HG02798 (cell line): ENCODE data around the gene GNB2.
"Not testable (repeated sequence)": the region's sequence is repeated elsewhere in the genome, so short reads cannot be mapped to it uniquely, and the experiment has no call there.

ENCODE experiments used
- ATAC-seq: cut with Tn5 transposase; IDR thresholded peaks from one replicate; pipeline ENCODE4 v1.9.1; 2021; ENCODE audit warnings: mild to moderate bottlenecking; ENCODE audit not compliant: unreplicated experiment, poor library complexity

GNB2 gene

GRCh38 chr7:100662194-100662776, 11.3 kb upstream of the GNB2 start:
- ATAC-seq, result not testable (repeated sequence)

GRCh38 chr7:100665168-100665726, 8.3 kb upstream of the GNB2 start:
- ATAC-seq, result no peak

GRCh38 chr7:100667331-100668068, 6.0 kb upstream of the GNB2 start:
- ATAC-seq, result no peak

- no peak for ATAC-seq
Measured at GRCh38 chr7:100668069-100668449, 5.5 kb upstream of the GNB2 start.

GRCh38 chr7:100669106-100669505, 4.4 kb upstream of the GNB2 start:
- ATAC-seq, result not testable (repeated sequence)

GRCh38 chr7:100670074-100670473, 3.5 kb upstream of the GNB2 start:
- ATAC-seq, result no peak

GRCh38 chr7:100671353-100672327, 1.9 kb upstream of the GNB2 start:
- no peak for ATAC-seq

GRCh38 chr7:100673942-100674410, 436 bp downstream of the GNB2 start:
- no peak for ATAC-seq

GRCh38 chr7:100674411-100675104, 1.0 kb downstream of the GNB2 start:
- ATAC-seq, result no peak

GRCh38 chr7:100675105-100675451, 1.5 kb downstream of the GNB2 start:
- no peak for ATAC-seq

GRCh38 chr7:100675581-100676350, 2.2 kb downstream of the GNB2 start:
- peak; percentile 30 for ATAC-seq

GRCh38 chr7:100676501-100677306, 3.2 kb downstream of the GNB2 start:
- no peak for ATAC-seq

GRCh38 chr7:100677308-100678267, 4.0 kb downstream of the GNB2 start:
- no peak for ATAC-seq

- ATAC-seq, result no peak
Measured at GRCh38 chr7:100678291-100678984, 4.9 kb downstream of the GNB2 start.

GRCh38 chr7:100679129-100679926, 5.8 kb downstream of the GNB2 start:
- ATAC-seq, result no peak
